GM12873 (cell line): Measurements from ENCODE around the gene SPATS2L.

Source experiments
- CTCF ChIP-seq: IDR thresholded peaks from 2 replicates; pipeline ENCODE4 v1.5.1; 2012; ENCODE audit warnings: low read depth, mild to moderate bottlenecking, moderate library complexity, low read length, control low read depth; ENCODE audit not compliant: insufficient read depth; ENCODE audit errors: missing control alignments

The SPATS2L gene, protein sequence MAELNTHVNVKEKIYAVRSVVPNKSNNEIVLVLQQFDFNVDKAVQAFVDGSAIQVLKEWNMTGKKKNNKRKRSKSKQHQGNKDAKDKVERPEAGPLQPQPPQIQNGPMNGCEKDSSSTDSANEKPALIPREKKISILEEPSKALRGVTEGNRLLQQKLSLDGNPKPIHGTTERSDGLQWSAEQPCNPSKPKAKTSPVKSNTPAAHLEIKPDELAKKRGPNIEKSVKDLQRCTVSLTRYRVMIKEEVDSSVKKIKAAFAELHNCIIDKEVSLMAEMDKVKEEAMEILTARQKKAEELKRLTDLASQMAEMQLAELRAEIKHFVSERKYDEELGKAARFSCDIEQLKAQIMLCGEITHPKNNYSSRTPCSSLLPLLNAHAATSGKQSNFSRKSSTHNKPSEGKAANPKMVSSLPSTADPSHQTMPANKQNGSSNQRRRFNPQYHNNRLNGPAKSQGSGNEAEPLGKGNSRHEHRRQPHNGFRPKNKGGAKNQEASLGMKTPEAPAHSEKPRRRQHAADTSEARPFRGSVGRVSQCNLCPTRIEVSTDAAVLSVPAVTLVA

DNA sequence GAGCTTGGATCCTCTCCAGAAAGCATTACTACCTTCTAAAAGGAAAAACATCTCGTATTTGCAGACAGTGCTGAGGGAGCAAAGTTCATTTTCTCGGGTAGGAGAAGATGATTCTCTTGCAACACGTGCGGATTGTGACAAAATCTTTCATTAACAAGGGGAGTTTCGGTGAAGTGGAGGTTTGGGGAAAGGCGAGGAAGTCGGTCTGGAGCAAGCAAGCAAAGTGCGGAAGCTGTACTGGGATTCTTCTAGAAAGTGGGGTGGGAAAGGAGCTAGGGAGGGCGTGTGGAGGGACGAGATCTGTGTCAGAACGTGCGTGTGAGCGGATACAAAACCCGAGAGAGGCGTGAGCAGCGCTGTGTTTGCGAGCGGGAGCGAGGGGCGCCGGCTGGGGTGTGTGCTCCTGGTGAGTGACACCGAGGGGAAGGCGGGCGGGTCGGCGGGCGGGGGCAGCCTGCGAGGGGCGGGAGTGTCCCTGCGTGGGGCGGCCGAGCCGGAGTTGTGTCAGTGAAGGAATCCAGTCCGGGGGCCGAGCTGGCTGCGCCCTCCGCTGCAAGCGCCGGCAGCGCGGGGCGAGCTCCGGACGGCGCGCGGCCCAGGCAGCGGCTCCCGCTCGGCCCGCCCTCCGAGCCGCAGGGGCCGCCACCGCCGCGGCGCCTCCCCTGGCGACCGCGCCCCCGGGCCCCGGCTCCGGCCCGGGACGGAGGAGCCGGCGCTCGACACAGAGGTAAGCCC is at the start of gene SPATS2L:
SPATS2L (plus strand) TSS at position 498 of the 735 bp plus-strand sequence. CDS start 82,552 bp downstream, outside the sequence.
- TF ChIP-seq CTCF = no peak

- TF ChIP-seq CTCF = no peak
Measured at GRCh38 chr2:200257570-200257969, 48.9 kb upstream of the SPATS2L start.

DNA sequence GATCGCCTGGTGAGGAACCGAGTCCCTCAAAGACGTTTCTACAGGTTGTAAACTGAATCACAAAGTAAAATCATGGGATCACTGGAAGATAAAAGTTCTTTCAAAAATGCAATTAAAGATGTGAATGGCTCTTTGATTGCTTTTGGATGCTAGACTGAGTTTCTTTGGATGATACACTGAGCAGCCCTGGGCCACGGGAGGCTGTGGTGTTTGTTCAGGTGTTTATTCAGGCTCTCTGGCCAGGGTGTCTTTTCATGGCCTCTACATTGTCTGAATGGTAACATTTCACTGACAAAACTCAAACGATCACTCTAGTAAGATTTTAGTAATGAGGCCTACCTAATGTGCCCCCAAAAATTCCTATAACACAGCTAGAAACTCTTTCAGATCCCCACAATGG is 48.4 kb upstream of the SPATS2L start:
- no peak for TF ChIP-seq CTCF

DNA sequence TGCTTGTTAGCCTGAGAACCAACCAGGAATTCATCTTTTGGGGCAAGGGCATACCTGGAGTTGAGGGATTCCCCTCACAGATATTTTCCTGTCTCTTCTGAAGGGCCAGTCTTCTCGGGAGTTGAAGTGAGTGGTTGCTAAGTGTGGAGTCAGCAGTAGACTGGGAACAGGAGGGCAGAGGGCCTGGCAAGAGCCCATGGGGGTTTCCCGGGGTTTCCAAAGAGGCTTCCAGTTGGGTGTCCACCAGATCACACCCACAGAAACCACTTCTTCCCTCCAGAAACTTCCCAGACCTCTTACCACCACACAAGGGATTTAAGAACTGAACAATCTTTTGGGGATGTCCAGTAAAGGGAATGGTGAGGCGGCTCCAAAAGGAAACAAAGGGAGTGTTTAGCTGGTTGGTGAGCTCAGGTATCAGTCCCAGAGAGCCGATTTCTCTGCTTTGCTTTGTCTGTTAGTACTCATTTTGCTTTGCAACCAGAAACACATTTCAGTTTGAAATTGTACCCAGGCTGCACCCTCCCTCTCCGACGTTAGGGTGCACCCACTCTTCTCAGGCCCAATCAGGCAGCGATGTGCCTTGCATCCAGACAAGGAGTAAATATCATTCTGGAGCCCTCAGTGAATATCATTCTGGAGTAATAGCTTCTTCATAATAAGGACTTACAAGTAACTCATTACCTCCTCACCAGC is 47.5 kb upstream of the SPATS2L start:
- no peak for TF ChIP-seq CTCF

GRCh38 chr2:200259577-200259957 is 46.9 kb upstream of the SPATS2L start:
- no peak for TF ChIP-seq CTCF

GRCh38 chr2:200262047-200262446 is 44.4 kb upstream of the SPATS2L start:
- TF ChIP-seq CTCF = no peak
